HG02884 (cell line): ENCODE results near the gene RDH13.
A peak's percentile ranks its signal among the peaks of the same experiment; 100 is the strongest.

ENCODE experiments used
- ATAC-seq: cut with Tn5 transposase; IDR thresholded peaks from one replicate; pipeline ENCODE4 v1.9.1; 2021; ENCODE audit warnings: mild to moderate bottlenecking, moderate library complexity; ENCODE audit not compliant: unreplicated experiment

RDH13 gene

GRCh38 chr19:55091955-55092354 is 29.0 kb upstream of the RDH13 start:
- ATAC-seq = no peak

- no peak for ATAC-seq
Observed at GRCh38 chr19:55091126-55091910, 28.4 kb upstream of the RDH13 start.

- no peak for ATAC-seq
Observed at GRCh38 chr19:55090564-55090963, 27.6 kb upstream of the RDH13 start.

GRCh38 chr19:55089342-55089944 is 26.5 kb upstream of the RDH13 start:
- no peak for ATAC-seq

GRCh38 chr19:55088543-55089341 is 25.8 kb upstream of the RDH13 start:
- no peak for ATAC-seq

- ATAC-seq = no peak
Observed at GRCh38 chr19:55088021-55088451, 25.1 kb upstream of the RDH13 start.

- no peak for ATAC-seq
Observed at GRCh38 chr19:55087542-55087901, 24.6 kb upstream of the RDH13 start.

- ATAC-seq = no peak
Observed at GRCh38 chr19:55086730-55087541, 24.0 kb upstream of the RDH13 start.

GRCh38 chr19:55085923-55086715 is 23.2 kb upstream of the RDH13 start:
- no peak for ATAC-seq

- ATAC-seq = no peak
Observed at GRCh38 chr19:55084416-55084815, 21.5 kb upstream of the RDH13 start.

- ATAC-seq = no peak
Observed at GRCh38 chr19:55083004-55083850, 20.3 kb upstream of the RDH13 start.

GRCh38 chr19:55082020-55082851 is 19.3 kb upstream of the RDH13 start:
- ATAC-seq = no peak

GRCh38 chr19:55081770-55082019 is 18.7 kb upstream of the RDH13 start:
- no peak for ATAC-seq

GRCh38 chr19:55080968-55081769 is 18.2 kb upstream of the RDH13 start:
- peak; percentile 50 for ATAC-seq

- no peak for ATAC-seq
Observed at GRCh38 chr19:55080121-55080967, 17.4 kb upstream of the RDH13 start.

- ATAC-seq = no peak
Observed at GRCh38 chr19:55079400-55080038, 16.6 kb upstream of the RDH13 start.
